Epithelial cell of proximal tubule (primary cell): ENCODE results near the gene JUP. TPM values are rescaled to one million over a fixed set of nuclear protein-coding genes. Genes with fewer than 3 reads are reported as not detected.

Experiments
- DNase-seq: peaks from one replicate; pipeline ENCODE4 v3.0.0-alpha.2; 2011; ENCODE audit warnings: low read depth
- H3K4me3 ChIP-seq: 2 replicates; pipeline ENCODE4 v1.5.1; 2011; ENCODE audit warnings: low read depth, mild to moderate bottlenecking, low read length
- total RNA-seq: library from RNA; depleted of rRNA; stranded (reverse); fragments of >200 nt; gene quantifications from 2 replicates; pipeline ENCODE4 v1.2.3, GENCODE V29; 2015
- TF ChIP-seq, protein P1 (sequence below): conservative IDR thresholded peaks from 2 replicates; pipeline ENCODE4 v1.5.1; 2012; ENCODE audit warnings: low read depth, mild to moderate bottlenecking, low read length

The JUP gene
- total RNA-seq, 1 donor from 2014 or later: 425 TPM

DNA sequence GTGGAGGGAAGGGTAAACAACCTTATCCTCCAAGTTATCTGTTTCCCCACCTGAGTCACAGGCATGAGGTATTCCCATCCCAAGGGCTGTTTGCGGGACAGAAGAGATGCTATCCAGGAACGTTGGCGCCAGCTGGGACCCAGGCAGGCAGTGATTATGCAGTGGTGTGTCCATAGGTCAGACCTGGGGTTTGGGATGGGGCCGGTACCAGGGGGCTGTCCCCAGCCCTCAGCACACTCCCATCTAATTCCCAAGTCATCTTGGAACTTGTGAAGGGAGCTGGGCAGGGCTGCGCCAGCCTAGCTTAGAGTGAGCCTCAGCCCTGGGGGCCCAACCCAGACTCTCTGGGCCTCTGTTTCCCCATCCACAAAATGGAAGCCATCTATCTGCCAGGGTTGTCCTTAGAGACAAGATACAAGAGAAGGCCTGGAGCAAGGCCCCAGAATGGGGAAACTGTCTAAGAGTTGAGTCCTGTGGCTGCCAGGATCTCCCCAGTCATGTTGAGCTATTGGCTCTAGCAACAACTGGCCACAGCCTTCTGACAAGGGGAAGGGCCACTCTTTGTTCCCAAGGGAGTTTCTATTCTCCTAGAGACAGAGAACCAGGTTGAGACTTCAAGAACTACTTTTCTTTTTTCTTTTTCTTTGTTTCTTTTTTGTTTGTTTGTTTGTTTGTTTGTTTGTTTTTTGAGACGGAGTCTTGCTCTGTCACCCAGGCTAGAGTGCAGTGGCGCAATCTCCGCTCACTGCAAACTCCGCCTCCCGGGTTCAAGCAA, 9.8 kb upstream of the JUP start:
- TF ChIP-seq, protein P1, sequence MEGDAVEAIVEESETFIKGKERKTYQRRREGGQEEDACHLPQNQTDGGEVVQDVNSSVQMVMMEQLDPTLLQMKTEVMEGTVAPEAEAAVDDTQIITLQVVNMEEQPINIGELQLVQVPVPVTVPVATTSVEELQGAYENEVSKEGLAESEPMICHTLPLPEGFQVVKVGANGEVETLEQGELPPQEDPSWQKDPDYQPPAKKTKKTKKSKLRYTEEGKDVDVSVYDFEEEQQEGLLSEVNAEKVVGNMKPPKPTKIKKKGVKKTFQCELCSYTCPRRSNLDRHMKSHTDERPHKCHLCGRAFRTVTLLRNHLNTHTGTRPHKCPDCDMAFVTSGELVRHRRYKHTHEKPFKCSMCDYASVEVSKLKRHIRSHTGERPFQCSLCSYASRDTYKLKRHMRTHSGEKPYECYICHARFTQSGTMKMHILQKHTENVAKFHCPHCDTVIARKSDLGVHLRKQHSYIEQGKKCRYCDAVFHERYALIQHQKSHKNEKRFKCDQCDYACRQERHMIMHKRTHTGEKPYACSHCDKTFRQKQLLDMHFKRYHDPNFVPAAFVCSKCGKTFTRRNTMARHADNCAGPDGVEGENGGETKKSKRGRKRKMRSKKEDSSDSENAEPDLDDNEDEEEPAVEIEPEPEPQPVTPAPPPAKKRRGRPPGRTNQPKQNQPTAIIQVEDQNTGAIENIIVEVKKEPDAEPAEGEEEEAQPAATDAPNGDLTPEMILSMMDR: no peak
- DNase-seq: no peak
- H3K4me3 ChIP-seq: no peak overlapping the region

DNA sequence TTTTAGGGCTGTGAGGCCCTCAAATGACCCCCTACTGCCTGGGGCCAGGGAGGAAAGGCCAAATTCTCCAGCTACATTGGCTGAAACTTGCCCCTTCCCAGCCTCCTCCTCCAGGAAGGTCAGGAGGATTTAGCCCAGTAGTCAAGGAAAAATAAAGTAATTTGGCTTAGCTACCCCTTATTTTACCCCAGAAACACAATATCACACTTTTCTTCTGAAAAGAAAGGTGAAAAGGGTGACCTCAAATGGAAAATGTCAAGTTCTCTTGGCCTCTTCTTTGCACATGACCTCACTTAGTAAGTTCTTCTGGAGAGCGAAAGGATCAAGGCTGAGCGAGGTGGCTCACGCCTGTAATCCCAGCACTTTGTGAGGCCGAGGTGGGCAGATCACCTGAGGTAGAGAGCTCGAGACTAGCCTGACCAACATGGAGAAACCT, 8.0 kb upstream of the JUP start:
- DNase-seq: no peak
- H3K4me3 ChIP-seq: no peak overlapping the region
- TF ChIP-seq, protein P1: no peak

- TF ChIP-seq, protein P1: no peak
- no peak for DNase-seq
- H3K4me3 ChIP-seq: no peak overlapping the region
Observed at GRCh38 chr17:41793784-41794539, 7.5 kb upstream of the JUP start.

- peak overlapping the region; percentile 35 for H3K4me3 ChIP-seq
- no peak for DNase-seq
- TF ChIP-seq, protein P1: no peak
Observed at GRCh38 chr17:41792845-41793783, 6.6 kb upstream of the JUP start.

GRCh38 chr17:41787021-41787418, 509 bp upstream of the JUP start:
- TF ChIP-seq, protein P1: no peak
- no peak overlapping the region for H3K4me3 ChIP-seq
- no peak for DNase-seq

GRCh38 chr17:41785859-41786226, 668 bp downstream of the JUP start:
- DNase-seq: no peak
- TF ChIP-seq, protein P1: no peak
- H3K4me3 ChIP-seq: peak overlapping the region; percentile 92
